Measurements from ENCODE around the gene TTC3. TPM values are rescaled to one million over a fixed set of nuclear protein-coding genes. Genes with fewer than 3 reads are reported as not detected.
"Not testable (repeated sequence)": the region's sequence is repeated elsewhere in the genome, so short reads cannot be mapped to it uniquely, and the experiment has no call there.

TTC3 gene
- total RNA-seq, 1 experiment from 2014 or later: 71.5 TPM

DNA sequence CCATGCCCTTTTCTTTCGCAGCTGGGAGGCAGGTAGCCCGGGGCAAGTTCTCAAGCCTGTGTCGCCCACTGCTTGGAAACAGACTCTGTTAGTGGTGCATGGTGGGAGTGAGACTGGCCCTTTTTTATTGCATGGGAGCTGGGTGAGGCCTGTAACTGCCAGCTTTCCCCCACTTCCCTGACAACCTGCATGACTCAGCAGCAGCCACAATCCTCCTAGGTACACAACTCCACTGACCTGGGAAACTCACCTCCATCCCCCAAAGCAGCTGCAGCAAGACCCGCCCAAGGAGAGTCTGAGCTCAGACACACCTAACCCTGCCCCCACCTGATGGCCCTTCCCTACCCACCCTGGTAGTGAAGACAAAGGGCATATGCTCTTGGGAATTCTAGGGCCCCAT is 26.0 kb upstream of the TTC3 start:
- Histone ChIP-seq H3K4me3 (replicated peaks in 1 of 2; ENCODE audit: low read depth in 1 of 2, low read length in 2 of 2) (no peak overlapping the region), H3K27me3 (ENCODE audit: insufficient read depth, low read length) (no peaks in the 10 kb centered on the region), H3K27ac (ENCODE audit: low read depth, low read length) (no peak overlapping the region), H3K4me1 (ENCODE audit: control insufficient read depth in 1 of 2, insufficient read depth in 2 of 2, low read length in 2 of 2) (peaks cover 5 to 13% of the 10 kb centered on the region in 2 experiments), H3K9me2 (ENCODE audit: insufficient read depth) (no peaks in the 10 kb centered on the region), H3K9ac (ENCODE audit: low read length) (no peak overlapping the region), H3K9me3 (ENCODE audit: control insufficient read depth in 1 of 2, insufficient read depth in 1 of 2, low read depth in 1 of 2, low read length in 2 of 2) (no peaks in the 10 kb centered on the region), H4K20me1 (ENCODE audit: insufficient read depth) (no peaks in the 10 kb centered on the region), H3K79me2 (ENCODE audit: insufficient read depth, low read length) (no peaks in the 10 kb centered on the region), H3K36me3 (ENCODE audit: control insufficient read depth in 1 of 2, insufficient read depth in 2 of 2, low read length in 2 of 2) (no peaks in the 10 kb centered on the region), H3K4me2 (ENCODE audit: low read length) (peak overlapping the region; percentile 23; the same call in 1 of the 2 replicates), H2AFZ (ENCODE audit: low read depth, low read length, poor library complexity, severe bottlenecking) (peak overlapping the region; percentile 32)
- intact Hi-C loops (cut with micrococcal nuclease): no loop called here
- no TSS peak for BruUV-seq (replicated peaks)
- POLR2A ChIA-PET: no interaction called here
- DNase-seq (ENCODE audit: low read depth, low spot score) (no peak), ATAC-seq (peak; percentile 44; the same call in 1 of the 2 replicates)
- RAD21 ChIA-PET (ENCODE audit: low non-redundant PET in 1 of 2, low total read pairs in 2 of 2, uncharacterized antibody in 2 of 2, unreplicated experiment in 2 of 2): no interaction called here
- CTCF ChIA-PET: no interaction called here
- TF ChIP-seq POLR2A (IDR thresholded peaks at IDR 0.05; ENCODE audit: borderline replicate concordance, extremely low read depth, insufficient read depth, insufficient read length): no peak
- TF ChIP-seq FOSL1 (IDR thresholded peaks at IDR 0.05; ENCODE audit: low read depth): no peak
- TF ChIP-seq YY1 (IDR thresholded peaks at IDR 0.05; ENCODE audit: extremely low read depth, insufficient replicate concordance, low read depth, low read length): no peak
- TF ChIP-seq JUND (IDR thresholded peaks at IDR 0.05): no peak
- TF ChIP-seq ELF1 (IDR thresholded peaks at IDR 0.05; ENCODE audit: borderline replicate concordance, low read depth): no peak
- TF ChIP-seq, protein P1, sequence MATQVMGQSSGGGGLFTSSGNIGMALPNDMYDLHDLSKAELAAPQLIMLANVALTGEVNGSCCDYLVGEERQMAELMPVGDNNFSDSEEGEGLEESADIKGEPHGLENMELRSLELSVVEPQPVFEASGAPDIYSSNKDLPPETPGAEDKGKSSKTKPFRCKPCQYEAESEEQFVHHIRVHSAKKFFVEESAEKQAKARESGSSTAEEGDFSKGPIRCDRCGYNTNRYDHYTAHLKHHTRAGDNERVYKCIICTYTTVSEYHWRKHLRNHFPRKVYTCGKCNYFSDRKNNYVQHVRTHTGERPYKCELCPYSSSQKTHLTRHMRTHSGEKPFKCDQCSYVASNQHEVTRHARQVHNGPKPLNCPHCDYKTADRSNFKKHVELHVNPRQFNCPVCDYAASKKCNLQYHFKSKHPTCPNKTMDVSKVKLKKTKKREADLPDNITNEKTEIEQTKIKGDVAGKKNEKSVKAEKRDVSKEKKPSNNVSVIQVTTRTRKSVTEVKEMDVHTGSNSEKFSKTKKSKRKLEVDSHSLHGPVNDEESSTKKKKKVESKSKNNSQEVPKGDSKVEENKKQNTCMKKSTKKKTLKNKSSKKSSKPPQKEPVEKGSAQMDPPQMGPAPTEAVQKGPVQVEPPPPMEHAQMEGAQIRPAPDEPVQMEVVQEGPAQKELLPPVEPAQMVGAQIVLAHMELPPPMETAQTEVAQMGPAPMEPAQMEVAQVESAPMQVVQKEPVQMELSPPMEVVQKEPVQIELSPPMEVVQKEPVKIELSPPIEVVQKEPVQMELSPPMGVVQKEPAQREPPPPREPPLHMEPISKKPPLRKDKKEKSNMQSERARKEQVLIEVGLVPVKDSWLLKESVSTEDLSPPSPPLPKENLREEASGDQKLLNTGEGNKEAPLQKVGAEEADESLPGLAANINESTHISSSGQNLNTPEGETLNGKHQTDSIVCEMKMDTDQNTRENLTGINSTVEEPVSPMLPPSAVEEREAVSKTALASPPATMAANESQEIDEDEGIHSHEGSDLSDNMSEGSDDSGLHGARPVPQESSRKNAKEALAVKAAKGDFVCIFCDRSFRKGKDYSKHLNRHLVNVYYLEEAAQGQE (IDR thresholded peaks at IDR 0.05; ENCODE audit: low read depth): no peak
- no peak for TF ChIP-seq TCF7L2 (IDR thresholded peaks at IDR 0.05; ENCODE audit: borderline replicate concordance, extremely low read depth, insufficient read depth, insufficient read length)
- no peak for TF ChIP-seq RAD21 (IDR thresholded peaks at IDR 0.05; ENCODE audit: low read depth)
- TF ChIP-seq, protein P2, sequence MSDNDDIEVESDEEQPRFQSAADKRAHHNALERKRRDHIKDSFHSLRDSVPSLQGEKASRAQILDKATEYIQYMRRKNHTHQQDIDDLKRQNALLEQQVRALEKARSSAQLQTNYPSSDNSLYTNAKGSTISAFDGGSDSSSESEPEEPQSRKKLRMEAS (IDR thresholded peaks at IDR 0.05): no peak
- TF ChIP-seq SP1 (IDR thresholded peaks at IDR 0.05; ENCODE audit: low read depth): no peak
- TF ChIP-seq CBX3 (IDR thresholded peaks at IDR 0.05; ENCODE audit: low read depth): no peak
- no peak for TF ChIP-seq SIN3A (IDR thresholded peaks at IDR 0.05; ENCODE audit: low read depth)
- TF ChIP-seq ZFX (IDR thresholded peaks at IDR 0.05): no peak
- TF ChIP-seq, protein P3, sequence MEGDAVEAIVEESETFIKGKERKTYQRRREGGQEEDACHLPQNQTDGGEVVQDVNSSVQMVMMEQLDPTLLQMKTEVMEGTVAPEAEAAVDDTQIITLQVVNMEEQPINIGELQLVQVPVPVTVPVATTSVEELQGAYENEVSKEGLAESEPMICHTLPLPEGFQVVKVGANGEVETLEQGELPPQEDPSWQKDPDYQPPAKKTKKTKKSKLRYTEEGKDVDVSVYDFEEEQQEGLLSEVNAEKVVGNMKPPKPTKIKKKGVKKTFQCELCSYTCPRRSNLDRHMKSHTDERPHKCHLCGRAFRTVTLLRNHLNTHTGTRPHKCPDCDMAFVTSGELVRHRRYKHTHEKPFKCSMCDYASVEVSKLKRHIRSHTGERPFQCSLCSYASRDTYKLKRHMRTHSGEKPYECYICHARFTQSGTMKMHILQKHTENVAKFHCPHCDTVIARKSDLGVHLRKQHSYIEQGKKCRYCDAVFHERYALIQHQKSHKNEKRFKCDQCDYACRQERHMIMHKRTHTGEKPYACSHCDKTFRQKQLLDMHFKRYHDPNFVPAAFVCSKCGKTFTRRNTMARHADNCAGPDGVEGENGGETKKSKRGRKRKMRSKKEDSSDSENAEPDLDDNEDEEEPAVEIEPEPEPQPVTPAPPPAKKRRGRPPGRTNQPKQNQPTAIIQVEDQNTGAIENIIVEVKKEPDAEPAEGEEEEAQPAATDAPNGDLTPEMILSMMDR (IDR thresholded peaks at IDR 0.05 in 2 of 3, conservative IDR thresholded peaks at IDR 0.05 in 1 of 3; ENCODE audit: borderline replicate concordance in 1 of 3, insufficient read depth in 1 of 3, low read depth in 2 of 3, low read length in 2 of 3): no peak

DNA sequence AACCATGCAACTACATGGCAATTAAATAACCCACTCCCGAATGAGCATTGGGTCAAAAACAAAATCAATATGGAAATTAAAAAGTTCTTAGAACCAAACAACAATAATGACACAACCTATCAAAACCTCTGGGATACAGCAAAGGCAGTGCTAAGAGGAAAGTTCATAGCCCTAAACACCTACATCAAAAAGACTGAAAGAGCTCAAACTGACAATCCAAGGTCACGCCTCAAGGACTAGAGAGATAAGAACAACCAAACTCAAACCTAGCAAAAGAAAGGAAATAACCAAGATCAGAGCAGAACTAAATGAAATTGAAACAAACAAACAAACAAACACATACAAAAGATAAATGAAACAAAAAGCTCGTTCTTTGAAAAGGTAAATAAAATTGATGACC is 23.3 kb upstream of the TTC3 start:
- H3K27me3 ChIP-seq (ENCODE audit: insufficient read depth, low read length); H3K4me2 ChIP-seq (ENCODE audit: low read length); H3K9ac ChIP-seq (ENCODE audit: low read length); DNase-seq (ENCODE audit: low read depth, low spot score); H2AFZ ChIP-seq (ENCODE audit: low read depth, low read length, poor library complexity, severe bottlenecking); H3K36me3 ChIP-seq (ENCODE audit: control insufficient read depth in 1 of 2, insufficient read depth in 2 of 2, low read length in 2 of 2); CTCF ChIA-PET; H4K20me1 ChIP-seq (ENCODE audit: insufficient read depth); intact Hi-C loops (cut with micrococcal nuclease); H3K79me2 ChIP-seq (ENCODE audit: insufficient read depth, low read length); BruUV-seq (replicated peaks); ATAC-seq; RAD21 ChIA-PET (ENCODE audit: low non-redundant PET in 1 of 2, low total read pairs in 2 of 2, uncharacterized antibody in 2 of 2, unreplicated experiment in 2 of 2); H3K4me3 ChIP-seq (replicated peaks in 1 of 2; ENCODE audit: low read depth in 1 of 2, low read length in 2 of 2); H3K27ac ChIP-seq (ENCODE audit: low read depth, low read length); H3K9me3 ChIP-seq (ENCODE audit: control insufficient read depth in 1 of 2, insufficient read depth in 1 of 2, low read depth in 1 of 2, low read length in 2 of 2); POLR2A ChIA-PET; H3K9me2 ChIP-seq (ENCODE audit: insufficient read depth): not testable (repeated sequence)
- peaks cover 5 to 13% of the 10 kb centered on the region in 2 experiments for H3K4me1 ChIP-seq (ENCODE audit: control insufficient read depth in 1 of 2, insufficient read depth in 2 of 2, low read length in 2 of 2)

Data from HCT116 (cell line).